Measurements from ENCODE around the gene CCT3. TPM values are rescaled to one million over a fixed set of nuclear protein-coding genes. Genes with fewer than 3 reads are reported as not detected.
A peak's percentile ranks its signal among the peaks of the same experiment; 100 is the strongest.

CCT3 gene
- total RNA-seq, 1 experiment from 2014 or later = 340 TPM

GRCh38 chr1:156284757-156285156 lies 53.3 kb downstream of the CCT3 start:
- DNase-seq = no peak
- H3K4me1 Mint-ChIP-seq (ENCODE audit: low read depth, unreplicated experiment) = peaks cover 12% of the 10 kb centered on the region
- H3K27me3 ChIP-seq (replicated peaks; ENCODE audit: control insufficient read depth, insufficient read depth, low read length) = no peaks in the 10 kb centered on the region
- H3K36me3 Mint-ChIP-seq (ENCODE audit: insufficient read depth, unreplicated experiment) = peaks cover 25% of the 10 kb centered on the region
- TF ChIP-seq CTCF (IDR thresholded peaks at IDR 0.05; ENCODE audit: insufficient read depth in 1 of 2, low read depth in 1 of 2, low read length in 1 of 2, severe bottlenecking in 1 of 2, unreplicated experiment in 1 of 2) = no peak
- BruUV-seq (replicated peaks) = no TSS peak
- intact Hi-C loops (cut with micrococcal nuclease; ENCODE audit: unreplicated experiment) = loop anchor here (1.0 kb wide), 1 partner anchor 35 kb away; no protein-coding TSS in a partner anchor
- no peaks in the 10 kb centered on the region for H3K9me3 Mint-ChIP-seq (ENCODE audit: unreplicated experiment)
- no peaks in the 10 kb centered on the region for H3K27me3 Mint-ChIP-seq (ENCODE audit: insufficient read depth, unreplicated experiment)
- POLR2A ChIA-PET = interaction anchor here (0.6 to 0.7 kb wide), 3 partner anchors 11 to 14 kb away, joined by 3 to 5 read pairs (median 4); partner anchors contain the start of gene GLMP
- H3K9me3 ChIP-seq = no peaks in the 10 kb centered on the region
- H3K27ac Mint-ChIP-seq (ENCODE audit: unreplicated experiment) = peak overlapping the region; percentile 61
- CTCF ChIA-PET = interaction anchor here (0.6 to 3.7 kb wide), 2 partner anchors 59 to 200 kb away, joined by 4 to 22 read pairs; no protein-coding TSS in a partner anchor
- H3K4me3 Mint-ChIP-seq (ENCODE audit: unreplicated experiment) = peak overlapping the region; percentile 78
- peak overlapping the region; percentile 48 for H3K4me3 ChIP-seq (ENCODE audit: low read depth, low read length)
- peaks cover 24% of the 10 kb centered on the region for H3K4me1 ChIP-seq
- peaks cover 5% of the 10 kb centered on the region for H3K36me3 ChIP-seq (ENCODE audit: control insufficient read depth, insufficient read depth, low read length)

- BruUV-seq (replicated peaks) = no TSS peak
- intact Hi-C loops (cut with micrococcal nuclease; ENCODE audit: unreplicated experiment) = loop anchor here (1.0 kb wide), 1 partner anchor 35 kb away; no protein-coding TSS in a partner anchor
- peaks cover 5% of the 10 kb centered on the region for H3K36me3 ChIP-seq (ENCODE audit: control insufficient read depth, insufficient read depth, low read length)
- Mint-ChIP-seq H3K27ac (ENCODE audit: unreplicated experiment) (peak within 1 kb of the TSS; percentile 61), H3K36me3 (ENCODE audit: insufficient read depth, unreplicated experiment) (peaks cover 25% of the 10 kb centered on the region), H3K4me3 (ENCODE audit: unreplicated experiment) (peak within 1 kb of the TSS; percentile 78), H3K4me1 (ENCODE audit: low read depth, unreplicated experiment) (peaks cover 12% of the 10 kb centered on the region), H3K27me3 (ENCODE audit: insufficient read depth, unreplicated experiment) (no peaks in the 10 kb centered on the region), H3K9me3 (ENCODE audit: unreplicated experiment) (no peaks in the 10 kb centered on the region)
- peak; percentile 78 to 79 for DNase-seq
- POLR2A ChIA-PET = interaction anchor here (0.6 to 2.3 kb wide), 3 partner anchors 11 to 87 kb away, joined by 3 to 13 read pairs (median 5); partner anchors contain the start of genes GLMP and PMF1
- peaks cover 24% of the 10 kb centered on the region for H3K4me1 ChIP-seq
- no peaks in the 10 kb centered on the region for H3K27me3 ChIP-seq (replicated peaks; ENCODE audit: control insufficient read depth, insufficient read depth, low read length)
- CTCF ChIA-PET = interaction anchor here (3.7 kb wide), 1 partner anchor 59 kb away, joined by 22 read pairs; no protein-coding TSS in a partner anchor
- H3K4me3 ChIP-seq (ENCODE audit: low read depth, low read length) = peak within 1 kb of the TSS; percentile 78
- no peak for TF ChIP-seq CTCF (IDR thresholded peaks at IDR 0.05; ENCODE audit: insufficient read depth in 1 of 2, low read depth in 1 of 2, low read length in 1 of 2, severe bottlenecking in 1 of 2, unreplicated experiment in 1 of 2)
- no peaks in the 10 kb centered on the region for H3K9me3 ChIP-seq
These were observed 54.0 kb downstream of the CCT3 start, which contains the start of gene TMEM79 for GRCh38 chr1:156284112-156284511. TMEM79 (plus strand) TSS chr1:156284325; CDS start chr1:156285227, 902 bp downstream.

GRCh38 chr1:156283521-156283920 lies 54.6 kb downstream of the CCT3 start:
- H3K27ac Mint-ChIP-seq (ENCODE audit: unreplicated experiment) = peak overlapping the region; percentile 61
- Histone ChIP-seq H3K36me3 (ENCODE audit: control insufficient read depth, insufficient read depth, low read length) (peaks cover 4% of the 10 kb centered on the region), H3K4me3 (ENCODE audit: low read depth, low read length) (peak overlapping the region; percentile 78), H3K27me3 (replicated peaks; ENCODE audit: control insufficient read depth, insufficient read depth, low read length) (no peaks in the 10 kb centered on the region), H3K9me3 (no peaks in the 10 kb centered on the region), H3K4me1 (peaks cover 24% of the 10 kb centered on the region)
- peaks cover 12% of the 10 kb centered on the region for H3K4me1 Mint-ChIP-seq (ENCODE audit: low read depth, unreplicated experiment)
- no TSS peak for BruUV-seq (replicated peaks)
- intact Hi-C loops (cut with micrococcal nuclease; ENCODE audit: unreplicated experiment) = no loop called here
- TF ChIP-seq CTCF (IDR thresholded peaks at IDR 0.05; ENCODE audit: insufficient read depth in 1 of 2, low read depth in 1 of 2, low read length in 1 of 2, severe bottlenecking in 1 of 2, unreplicated experiment in 1 of 2) = no peak
- H3K36me3 Mint-ChIP-seq (ENCODE audit: insufficient read depth, unreplicated experiment) = peaks cover 27% of the 10 kb centered on the region
- peak overlapping the region; percentile 78 for H3K4me3 Mint-ChIP-seq (ENCODE audit: unreplicated experiment)
- CTCF ChIA-PET = interaction anchor here (1.2 to 3.7 kb wide), 4 partner anchors 36 to 162 kb away, joined by 5 to 22 read pairs (median 5); no protein-coding TSS in a partner anchor
- no peak for DNase-seq
- POLR2A ChIA-PET = interaction anchor here (0.6 to 2.3 kb wide), 7 partner anchors 8 to 340 kb away, joined by 3 to 13 read pairs (median 5); partner anchors contain the start of genes CCT3, GLMP, PMF1 and TSACC
- H3K9me3 Mint-ChIP-seq (ENCODE audit: unreplicated experiment) = no peaks in the 10 kb centered on the region
- H3K27me3 Mint-ChIP-seq (ENCODE audit: insufficient read depth, unreplicated experiment) = no peaks in the 10 kb centered on the region

Data from Caco-2 (cell line).